ENCODE results near the gene TBX10.

DNA sequence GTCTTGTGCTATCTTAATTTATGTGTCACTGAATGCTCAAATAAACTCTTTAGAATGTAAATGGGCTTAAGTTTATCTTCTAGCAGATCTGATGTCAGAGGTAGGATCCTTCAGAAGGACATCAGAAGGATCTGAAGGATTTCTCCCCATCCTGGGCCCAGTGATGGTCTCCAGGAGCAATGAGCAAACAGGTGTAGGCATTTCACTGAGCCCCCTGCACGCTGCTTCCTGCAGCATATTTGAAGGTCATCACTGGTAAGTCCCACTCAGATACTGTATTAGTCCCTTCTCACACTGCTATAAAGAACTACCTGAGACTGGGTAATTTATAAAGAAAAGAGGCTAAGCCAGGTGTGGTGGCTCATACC, 51.4 kb downstream of the TBX10 start:
- TF ChIP-seq, protein P1, sequence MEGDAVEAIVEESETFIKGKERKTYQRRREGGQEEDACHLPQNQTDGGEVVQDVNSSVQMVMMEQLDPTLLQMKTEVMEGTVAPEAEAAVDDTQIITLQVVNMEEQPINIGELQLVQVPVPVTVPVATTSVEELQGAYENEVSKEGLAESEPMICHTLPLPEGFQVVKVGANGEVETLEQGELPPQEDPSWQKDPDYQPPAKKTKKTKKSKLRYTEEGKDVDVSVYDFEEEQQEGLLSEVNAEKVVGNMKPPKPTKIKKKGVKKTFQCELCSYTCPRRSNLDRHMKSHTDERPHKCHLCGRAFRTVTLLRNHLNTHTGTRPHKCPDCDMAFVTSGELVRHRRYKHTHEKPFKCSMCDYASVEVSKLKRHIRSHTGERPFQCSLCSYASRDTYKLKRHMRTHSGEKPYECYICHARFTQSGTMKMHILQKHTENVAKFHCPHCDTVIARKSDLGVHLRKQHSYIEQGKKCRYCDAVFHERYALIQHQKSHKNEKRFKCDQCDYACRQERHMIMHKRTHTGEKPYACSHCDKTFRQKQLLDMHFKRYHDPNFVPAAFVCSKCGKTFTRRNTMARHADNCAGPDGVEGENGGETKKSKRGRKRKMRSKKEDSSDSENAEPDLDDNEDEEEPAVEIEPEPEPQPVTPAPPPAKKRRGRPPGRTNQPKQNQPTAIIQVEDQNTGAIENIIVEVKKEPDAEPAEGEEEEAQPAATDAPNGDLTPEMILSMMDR (IDR thresholded peaks at IDR 0.05; ENCODE audit: insufficient read depth, low read depth, low read length), result no peak
- no peak for TF ChIP-seq EZH2 (IDR thresholded peaks at IDR 0.05; ENCODE audit: insufficient read depth, low read length)
